ENCODE results near the gene SETD3.

SETD3 gene

DNA sequence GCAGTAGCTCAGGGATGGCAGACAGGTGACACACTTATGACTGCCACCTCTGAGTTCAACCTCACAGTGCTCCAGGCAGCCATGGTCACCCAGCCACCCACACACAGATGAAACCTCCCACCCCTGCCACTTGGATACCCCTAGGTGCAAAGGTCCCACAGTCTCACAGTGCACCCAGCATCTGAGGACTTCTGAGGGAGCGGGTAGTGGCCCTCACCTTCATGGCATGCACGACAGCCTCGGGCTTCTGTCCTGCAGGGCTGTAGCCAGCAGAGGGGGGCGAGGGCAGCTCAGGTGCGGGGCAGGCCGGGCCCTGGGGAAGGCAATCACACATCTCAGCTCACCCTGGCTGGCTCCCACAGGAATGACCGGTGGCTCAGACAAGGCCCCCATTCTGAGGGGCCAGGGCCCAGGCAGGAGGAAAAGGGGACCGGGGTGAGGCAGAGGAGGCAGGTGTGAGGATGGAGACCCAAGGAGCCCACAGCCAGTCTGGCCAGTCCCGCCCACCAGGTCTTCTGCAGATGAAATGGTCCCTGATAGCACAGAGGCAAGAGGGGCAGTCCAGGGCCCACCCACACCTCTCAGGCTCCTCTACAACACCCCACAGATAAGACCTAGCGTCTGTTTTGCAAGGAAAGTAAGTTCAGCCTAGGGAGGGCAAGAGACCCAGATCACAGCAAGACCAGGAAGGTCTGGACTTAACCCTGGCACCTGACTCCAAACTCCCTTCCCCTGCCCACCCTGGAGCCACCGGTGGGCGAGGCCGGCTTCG is 36.4 kb upstream of the SETD3 start:
- DNase-seq (ENCODE audit: low spot score) = no peak

DNA sequence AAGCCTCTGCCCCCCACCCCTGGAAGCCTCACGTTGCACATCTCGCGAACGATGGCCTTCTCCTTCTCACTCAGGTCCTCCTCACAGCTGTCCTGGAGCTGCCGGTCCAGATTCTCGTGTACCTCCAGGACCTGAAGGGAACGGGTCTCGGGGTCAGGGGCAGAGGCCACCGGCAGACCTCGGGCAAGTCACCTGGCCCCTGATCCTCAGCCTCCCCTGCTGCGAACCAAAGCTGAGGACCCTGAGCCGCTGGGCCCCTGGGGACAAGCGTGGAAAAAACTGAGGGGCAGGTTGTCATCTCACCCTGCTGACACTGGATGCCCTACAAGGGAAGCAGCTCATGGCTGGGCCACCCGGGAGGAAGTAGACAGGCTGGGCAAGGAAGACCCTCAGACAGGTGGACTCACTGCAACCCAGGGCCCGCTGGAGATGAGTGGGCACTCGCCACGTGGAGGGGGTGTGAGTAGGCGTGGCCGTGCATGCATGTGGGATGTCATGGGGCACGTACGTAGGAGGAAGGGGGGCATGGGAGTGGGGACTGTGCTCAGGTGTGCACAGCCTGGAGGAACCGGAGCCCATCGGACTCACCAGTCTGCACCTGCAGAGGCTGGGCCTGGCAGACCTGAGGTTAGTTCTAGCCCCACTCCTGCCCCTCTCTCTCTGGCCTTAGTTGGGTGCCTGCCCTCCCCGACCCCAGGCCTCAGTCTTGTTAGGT is 35.7 kb upstream of the SETD3 start:
- DNase-seq (ENCODE audit: low spot score) = no peak

DNA sequence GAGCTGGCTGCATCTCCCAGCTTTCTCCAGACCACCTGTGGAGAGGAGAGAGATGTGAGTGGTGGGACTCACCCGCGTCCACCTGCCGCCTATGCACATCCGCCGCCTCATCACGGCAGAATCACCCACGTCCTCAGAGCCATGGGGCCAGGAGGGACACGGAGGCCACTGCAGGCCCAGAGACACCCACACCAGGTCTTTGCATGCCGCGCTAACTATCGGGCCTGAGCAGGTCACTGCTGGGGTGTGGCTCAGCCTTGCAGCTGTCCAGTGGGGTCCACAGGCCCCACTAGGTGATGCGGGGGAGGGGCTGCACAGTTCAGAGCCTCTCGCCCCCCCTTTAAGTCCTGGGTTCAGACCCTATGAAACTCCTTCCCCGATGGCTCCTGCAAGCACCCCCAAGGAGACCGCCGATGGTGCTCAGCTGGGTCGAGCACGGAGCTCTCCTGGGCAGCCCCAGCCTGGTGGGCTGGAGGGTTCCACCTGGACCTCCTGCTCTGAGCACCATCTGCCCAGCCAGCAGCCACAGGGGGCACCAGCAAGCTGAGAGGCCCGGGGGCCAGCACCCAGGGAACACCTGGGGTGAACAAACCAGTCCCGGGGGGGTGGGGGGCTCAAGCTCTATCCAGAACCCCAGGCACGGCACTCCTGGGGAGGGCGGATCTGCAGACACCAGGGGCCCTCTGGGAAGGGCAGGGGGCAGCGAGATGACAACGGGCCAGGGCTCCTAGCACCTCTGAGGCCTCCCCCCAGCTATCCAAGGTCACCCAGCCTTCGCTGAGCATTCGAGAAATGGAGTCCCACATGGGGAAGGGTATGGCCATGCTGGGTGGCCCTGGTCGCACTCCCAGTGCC is 34.9 kb upstream of the SETD3 start:
- DNase-seq (ENCODE audit: low spot score) = no peak

DNA sequence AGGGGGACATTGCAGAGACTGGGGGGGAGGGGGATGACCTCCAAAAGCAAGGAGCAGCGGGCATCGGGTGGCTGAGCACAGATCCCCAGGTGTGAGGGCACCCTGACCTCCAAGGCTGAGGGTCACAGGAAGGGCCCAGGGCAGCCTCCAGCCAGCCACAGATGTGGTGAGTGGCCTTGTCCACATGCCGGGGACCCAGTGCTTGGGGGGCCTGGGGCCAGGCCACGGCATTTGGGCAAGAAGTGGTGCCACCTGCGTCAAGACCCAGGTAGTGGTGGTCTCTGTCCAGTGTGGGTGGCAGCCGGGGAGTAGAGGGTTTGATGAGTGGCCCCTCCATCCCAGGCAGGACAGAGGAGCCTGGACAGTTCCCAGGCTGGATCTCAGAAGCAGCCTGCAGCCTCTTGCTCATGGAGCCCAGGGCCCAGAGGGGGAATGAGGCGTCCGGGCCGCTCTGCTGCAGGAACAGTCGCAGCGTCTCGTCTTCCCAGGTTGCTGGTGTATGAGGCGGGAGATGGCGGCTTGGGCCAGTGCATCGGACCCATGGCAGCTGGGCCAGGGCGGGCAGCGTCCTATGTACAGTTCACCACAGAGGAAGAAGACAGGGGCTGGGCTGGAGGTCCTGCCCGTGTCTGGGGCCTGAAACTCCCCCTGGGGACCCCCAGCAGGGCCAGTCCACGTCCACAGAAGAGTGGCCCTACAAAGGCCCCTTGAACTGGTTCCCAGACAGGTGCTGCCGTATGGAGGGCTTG is 34.1 kb upstream of the SETD3 start:
- no peak for DNase-seq (ENCODE audit: low spot score)

DNA sequence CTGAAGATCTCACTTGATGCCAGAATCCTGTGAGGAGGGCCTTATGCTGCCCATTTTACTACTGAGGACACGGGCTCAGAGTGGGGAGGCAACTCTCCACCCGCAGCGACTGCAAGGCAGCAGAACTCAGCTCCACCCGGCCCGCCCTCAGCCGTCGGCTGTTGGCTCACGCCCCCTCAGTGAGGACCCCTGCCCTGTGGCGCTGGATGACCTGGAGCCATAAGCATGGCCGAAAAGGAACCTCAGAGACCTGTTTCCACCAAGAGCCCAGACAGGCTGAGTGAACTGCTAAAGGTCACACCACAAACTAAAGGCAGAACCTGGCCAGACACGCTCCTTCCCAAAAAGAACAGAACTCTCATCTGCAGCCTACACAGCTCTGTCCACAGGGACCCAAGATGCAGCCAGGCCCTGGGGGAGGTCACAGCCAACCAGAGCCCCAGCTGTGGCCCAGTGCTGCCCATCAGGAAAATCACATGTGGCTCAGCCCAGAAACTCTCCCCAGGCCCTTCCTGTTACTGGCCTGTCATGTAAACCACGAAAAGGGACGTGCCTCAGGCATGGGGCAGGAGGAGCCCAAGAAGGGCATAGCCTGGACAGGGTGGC is 33.4 kb upstream of the SETD3 start:
- DNase-seq (ENCODE audit: low spot score) = no peak

DNA sequence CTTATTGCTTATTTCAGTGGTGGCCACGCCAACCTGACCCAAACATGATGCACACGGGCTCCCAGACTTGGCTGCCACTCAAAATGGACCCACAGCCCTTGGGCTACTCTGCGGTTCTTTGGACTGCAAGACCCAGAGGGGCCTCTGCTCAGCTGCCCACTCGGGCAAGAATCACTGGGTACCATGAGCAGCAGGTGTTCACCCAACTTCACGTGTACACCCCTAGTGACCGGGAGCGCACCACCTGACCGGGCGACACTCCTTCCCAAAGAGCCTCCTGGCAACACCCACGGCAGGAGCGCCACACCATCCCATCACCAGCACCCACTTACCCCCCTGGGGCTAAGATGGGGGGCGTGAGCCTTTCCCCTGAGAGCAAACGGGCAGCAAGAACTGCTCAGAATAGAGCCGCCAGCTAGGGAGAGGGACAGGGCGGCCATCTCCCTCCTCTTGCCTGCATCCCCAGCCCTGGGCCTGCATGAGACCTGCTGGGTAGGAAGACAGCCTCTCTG is 32.6 kb upstream of the SETD3 start:
- DNase-seq (ENCODE audit: low spot score) = no peak

DNA sequence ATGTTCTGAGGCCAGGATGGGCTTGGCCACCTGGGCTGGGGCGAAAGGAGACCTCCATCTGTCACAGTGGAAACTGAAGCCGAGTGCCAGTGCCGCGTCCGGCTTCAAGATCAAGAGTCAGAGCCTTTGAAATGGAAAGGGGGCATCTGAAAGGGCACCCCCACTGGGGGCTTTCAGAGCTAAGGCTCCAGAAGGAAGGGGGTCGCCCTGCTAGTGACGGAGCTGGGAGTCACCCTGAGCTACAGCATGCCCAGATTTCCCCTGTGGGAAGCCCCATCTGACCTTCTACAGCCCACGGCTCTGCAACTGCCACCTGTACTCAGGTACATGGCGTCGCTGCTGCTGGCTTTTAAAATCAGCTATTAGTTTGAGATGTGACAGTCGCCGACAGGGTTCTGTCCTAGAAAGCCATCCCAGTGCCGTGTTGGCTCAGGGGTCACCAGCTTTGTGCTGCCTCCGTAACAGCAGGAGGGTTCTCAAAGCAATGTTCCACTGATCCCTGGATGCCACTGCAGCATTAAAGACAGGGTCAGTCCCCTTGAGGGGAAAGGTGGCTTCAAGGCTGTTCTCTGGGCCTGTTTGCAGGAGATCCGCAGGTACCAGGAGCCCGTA is 32.0 kb upstream of the SETD3 start:
- no peak for DNase-seq (ENCODE audit: low spot score)

DNA sequence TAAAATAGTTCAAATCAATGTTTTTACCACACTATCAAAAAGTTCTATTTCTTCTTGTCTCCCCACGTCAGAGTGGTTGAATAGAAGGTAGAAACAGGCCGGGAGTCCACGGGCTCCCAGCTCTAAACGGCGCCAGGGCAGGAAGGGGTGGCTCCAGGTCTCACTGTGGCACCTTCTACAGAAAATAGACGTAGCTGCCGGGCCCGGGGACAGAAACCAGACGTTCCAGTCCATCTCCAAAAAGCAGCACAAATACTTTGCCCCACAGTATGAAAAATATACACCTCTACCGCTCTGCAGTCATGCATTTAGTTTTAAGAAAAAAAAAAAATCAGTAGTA is 31.4 kb upstream of the SETD3 start:
- DNase-seq (ENCODE audit: low spot score) = no peak

DNA sequence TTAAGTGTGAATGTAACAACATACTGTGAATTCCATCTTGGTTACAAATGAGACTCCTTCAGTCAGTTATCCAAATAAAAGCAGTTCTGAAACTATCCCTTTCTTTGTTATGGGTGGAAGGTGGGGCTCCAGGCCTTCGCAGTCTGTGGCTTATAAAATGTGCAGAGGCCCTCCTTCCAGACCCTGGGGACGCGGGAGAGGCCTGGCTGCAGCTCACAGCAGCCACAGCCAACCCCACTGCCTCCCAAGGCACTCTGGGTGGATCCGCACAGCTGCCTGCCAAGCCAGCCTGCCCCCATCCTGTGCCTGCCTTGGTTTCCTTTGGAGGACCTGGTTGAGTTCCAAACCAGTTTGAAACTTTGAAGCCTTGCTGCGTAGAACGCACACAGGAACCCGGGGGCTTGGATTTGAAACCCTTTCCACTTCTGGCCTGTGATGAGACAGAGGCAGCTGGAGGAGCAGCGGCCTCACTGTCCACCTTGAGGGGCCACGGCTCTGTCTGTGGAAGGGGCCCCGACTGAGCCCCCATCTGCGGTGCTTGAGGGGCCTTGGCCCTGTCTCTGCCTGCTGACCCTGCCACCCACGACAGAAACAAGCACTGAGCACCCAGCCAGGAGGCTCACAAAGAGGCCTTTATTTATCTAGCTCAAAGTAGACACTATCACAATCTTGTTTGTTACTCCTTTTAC is 30.9 kb upstream of the SETD3 start:
- no peak for DNase-seq (ENCODE audit: low spot score)

DNA sequence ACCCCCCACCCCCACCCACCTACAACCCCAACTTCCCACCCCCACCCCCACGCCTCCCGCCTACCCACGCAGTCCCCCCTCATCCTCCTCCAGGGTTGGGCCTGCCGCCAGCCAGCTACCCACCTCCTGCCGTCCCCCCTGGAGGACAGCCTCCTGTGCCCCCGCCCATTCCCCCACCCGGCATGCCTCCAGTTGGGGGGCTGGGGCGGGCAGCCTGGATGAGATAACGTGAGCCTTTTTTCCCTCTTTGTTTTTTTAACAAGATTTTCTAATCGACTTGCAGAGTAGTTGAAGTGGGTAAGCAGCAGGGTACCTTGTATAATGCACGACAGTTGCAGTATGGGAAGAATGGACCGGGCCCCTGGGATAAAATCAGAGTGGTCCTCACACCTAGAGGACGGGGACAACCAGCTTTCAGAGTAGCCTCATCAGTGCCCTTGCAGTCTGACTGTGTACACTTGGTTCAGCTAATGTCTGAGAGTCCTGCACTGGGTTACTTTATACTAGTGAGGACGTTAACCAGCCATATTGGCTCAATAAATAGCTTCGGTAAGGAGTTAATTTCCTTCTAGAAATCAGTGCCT is 30.0 kb upstream of the SETD3 start:
- no peak for DNase-seq (ENCODE audit: low spot score)

DNA sequence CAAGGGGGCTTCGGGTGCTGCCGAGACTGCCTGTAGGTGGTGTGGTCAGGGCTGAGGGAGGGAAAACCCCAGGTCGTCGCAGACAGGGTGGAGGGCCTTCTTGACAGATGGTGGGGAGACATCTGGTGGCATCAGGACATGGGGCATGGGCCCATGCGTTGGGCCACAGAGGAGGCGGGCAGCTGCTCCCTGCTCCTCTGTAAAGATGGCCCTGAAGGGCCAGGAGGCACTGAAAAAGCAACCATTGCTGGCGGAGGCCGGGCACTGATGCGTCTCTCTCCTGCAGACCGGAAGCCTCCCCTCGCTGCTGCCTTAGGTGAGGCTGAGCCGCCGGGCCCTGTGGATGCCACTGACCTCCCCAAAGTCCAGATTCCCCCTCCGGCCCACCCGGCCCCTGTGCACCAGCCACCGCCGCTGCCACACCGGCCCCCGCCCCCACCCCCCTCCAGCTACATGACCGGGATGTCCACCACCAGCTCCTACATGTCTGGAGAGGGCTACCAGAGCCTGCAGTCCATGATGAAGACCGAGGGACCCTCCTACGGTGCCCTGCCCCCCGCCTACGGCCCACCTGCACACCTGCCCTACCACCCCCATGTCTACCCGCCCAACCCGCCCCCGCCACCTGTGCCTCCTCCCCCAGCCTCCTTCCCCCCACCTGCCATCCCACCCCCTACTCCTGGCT is 29.4 kb upstream of the SETD3 start:
- DNase-seq (ENCODE audit: low spot score) = no peak

DNA sequence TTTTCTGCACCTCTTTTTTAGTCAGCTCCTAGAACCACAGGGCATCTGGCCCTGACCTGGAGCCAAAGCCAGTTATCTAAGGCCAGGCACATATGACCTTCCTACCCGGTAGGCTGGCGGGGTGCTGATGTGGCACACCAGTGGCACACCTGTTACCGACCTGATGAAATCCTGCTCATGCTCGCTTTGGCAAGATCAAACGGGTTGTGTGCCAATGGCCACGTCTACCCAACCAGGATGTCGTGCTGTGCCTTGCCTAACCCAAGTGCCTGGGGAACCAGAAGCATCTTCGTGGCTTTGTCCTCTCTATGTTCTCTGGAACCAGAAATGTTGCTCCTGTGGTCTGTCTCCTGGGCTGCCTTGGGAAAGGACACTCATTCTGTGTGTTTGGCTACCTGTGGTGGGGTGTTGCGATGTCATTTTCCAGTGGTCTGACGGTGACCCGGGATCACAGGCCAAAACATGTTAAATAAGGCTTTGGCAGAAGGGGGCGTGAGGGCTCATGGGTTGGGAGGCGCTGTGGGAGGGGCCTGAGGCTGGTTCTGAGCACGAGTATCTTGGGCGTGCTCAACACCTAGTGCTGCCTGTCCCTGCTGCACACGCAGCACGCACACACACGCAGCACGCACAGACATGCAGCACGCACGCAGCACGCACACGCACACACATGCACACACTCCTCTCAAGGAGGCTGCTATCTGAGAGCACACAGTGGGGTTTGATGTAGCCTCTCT is 28.4 kb upstream of the SETD3 start:
- no peak for DNase-seq (ENCODE audit: low spot score)

DNA sequence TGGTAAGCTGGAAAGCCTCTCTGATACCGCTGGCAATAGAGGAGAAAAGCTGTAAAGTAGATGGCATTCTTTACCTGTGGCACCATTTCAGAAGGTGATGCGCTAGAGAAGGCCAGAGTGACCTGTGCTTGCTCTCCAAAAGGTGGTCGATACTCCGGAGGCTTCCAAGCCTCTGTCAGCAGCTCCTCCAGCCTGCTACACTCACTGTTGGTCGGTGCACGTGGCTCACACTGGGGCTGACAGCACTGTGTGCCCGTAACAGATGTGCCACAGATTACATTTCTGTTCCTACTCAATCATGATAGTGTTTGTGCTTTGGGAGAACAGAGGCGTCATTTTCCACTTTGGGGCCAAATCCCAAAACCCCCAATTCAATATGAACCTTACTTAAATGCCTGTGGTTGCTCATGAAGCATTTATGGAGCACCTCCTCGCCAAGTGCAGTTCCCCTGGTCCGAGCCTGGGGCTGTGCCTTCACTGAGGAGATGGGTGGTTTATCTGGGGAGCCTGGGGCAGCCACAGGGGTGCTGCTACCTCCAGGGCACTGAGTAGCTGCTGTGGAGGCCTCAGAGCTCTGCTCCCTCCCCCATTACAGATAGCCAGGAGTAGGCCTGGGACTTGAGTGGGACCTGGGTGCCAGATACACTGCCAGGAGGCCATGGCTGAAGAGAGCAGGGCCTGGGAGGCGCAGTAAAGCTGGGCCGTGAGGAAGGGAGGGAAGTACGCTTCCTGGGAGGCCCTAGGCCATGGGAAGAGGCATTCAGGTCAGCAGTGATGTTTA is 27.4 kb upstream of the SETD3 start:
- DNase-seq (ENCODE audit: low spot score) = no peak

DNA sequence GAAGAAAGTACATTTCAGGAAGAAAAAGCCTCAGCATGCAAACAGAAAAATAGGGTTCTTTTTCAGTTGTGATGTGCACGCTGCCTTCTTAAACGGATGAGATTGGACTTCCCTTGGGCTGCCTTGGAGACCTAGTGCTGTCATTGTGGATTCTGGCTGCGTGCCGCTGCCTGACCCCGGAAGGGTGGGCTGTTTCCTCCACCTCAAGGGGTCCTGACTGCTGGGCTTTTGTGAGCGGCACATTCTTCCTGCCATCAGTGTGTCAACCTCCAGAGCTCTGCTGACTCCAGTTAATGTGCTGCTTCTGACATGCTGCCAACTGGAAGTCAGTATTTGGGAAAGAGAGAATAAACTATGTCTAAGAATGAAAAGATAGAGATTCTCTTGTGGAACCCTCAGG is 25.6 kb upstream of the SETD3 start:
- no peak for DNase-seq (ENCODE audit: low spot score)

DNA sequence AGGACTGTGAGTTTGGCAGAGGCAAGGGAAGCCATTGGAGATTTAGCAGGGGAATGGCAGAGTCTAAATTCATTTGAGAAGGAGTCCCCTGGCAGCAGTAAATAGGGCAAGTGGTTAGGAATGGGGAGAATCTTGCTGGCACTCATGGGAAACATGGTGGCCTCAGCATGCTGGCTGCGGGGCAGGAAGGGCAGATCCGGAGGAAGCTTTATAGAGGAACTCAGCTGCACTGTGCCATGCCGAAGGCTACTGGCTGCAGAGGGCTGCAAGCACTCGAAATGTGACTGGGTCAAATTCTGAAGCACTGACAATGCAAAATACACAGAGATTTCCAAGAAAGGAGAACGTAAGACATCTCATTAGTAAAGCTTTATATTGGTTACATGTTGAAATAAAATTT is 24.4 kb upstream of the SETD3 start:
- DNase-seq (ENCODE audit: low spot score) = no peak

DNA sequence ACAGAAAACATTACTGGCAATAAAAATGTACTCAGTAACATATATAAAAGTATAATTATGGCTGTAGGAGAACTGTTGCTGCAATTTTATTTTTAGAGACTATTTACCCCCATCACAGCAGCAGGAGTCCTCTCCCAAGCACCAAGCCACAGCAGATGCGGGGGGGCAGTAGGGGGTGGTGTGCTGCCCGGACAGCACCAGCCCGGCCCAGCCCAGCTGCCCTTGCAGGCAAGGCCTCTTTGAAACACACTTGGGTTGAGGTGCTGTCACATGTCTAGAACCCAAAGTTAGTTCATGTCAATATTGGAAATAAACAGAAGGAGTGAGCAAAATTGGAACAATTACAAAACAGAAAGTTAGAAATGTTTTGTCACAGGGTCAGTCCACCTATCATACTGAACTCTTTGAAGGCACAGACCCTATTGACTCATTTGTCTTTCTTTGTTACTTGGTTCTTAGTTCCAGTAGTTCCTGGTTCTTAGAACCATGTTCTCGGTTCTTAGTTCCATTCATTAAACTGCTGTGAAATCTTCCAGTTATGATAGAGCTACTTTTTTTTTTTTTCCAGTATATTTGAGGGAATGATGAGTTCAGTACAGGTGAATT is 23.3 kb upstream of the SETD3 start:
- DNase-seq (ENCODE audit: low spot score) = no peak

DNA sequence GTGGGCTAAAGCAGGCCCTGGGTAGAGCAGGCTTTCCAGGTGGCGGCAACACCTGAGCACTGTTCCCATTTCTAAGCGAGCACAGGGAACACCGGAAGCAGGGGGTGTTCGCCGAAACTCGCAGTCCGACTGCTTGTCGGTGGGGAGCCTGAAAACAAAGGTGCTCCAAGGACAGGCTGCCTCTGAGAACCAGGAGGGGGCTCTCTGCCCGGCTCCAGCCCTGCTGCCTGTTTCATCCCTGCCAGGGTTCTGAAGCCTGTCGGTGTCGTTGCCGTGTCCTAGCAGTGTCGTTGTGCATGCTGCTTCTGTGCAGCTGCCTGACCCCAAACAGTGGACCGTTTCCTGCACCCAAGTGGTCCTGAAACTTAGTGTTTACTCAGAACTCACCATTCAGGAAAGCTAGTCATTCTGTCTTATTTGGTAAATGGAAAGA is 22.3 kb upstream of the SETD3 start:
- no peak for DNase-seq (ENCODE audit: low spot score)

DNA sequence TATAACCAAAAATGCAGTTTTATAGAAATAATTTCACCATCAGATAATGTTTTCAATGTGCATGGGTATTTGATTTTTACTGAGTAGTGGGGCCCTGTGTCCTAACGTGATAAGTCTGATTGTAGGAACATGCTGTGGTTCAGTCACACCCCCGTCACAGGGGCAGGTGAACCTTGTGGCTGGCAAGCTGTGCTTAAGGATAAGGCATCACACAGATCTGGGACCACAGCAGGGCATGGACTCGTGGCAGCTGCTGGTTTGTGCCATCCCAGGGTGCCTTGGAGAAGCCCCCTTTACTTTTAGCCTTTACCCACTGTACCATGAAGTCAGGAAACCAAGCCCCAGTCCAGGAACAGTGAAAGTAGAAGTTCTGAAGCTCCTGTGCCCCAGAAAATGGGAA is 17.2 kb upstream of the SETD3 start:
- DNase-seq (ENCODE audit: low spot score) = no peak

Data from CD4-positive, alpha-beta T cell treated with Interleukin-6 at 100 ng/mL for 8 hours (primary cell).